Endometrium (tissue), 2 donors: ENCODE measurements around the gene TYW3.
A peak's percentile ranks its signal among the peaks of the same experiment; 100 is the strongest.

Experiments used
- FAIRE-seq: peaks from 2 replicates; lab custom pipeline; 2012; peaks lifted over from hg19 to GRCh38; lab: Jason Lieb, UNC
- donor health status: control.
- donor health status: control.

TYW3 gene

GRCh38 chr1:74732960-74733603 lies at the start of gene TYW3, which contains the start of gene CRYZ:
Gene TYW3 (plus strand): TSS chr1:74733152. CDS start chr1:74733245, 93 bp downstream.
Gene CRYZ (minus strand): TSS chr1:74733050. CDS start chr1:74724821, 8,229 bp downstream.
- peak; percentile 93 for FAIRE-seq

- FAIRE-seq, result no peak
Observed at GRCh38 chr1:74683656-74684055, 49.3 kb upstream of the TYW3 start.

GRCh38 chr1:74684301-74684700 lies 48.7 kb upstream of the TYW3 start:
- FAIRE-seq, result no peak

- FAIRE-seq, result no peak
Observed at GRCh38 chr1:74686928-74687327, 46.0 kb upstream of the TYW3 start.

GRCh38 chr1:74689621-74690363 lies 43.2 kb upstream of the TYW3 start:
- FAIRE-seq, result peak; percentile 94

GRCh38 chr1:74690364-74690696 lies 42.6 kb upstream of the TYW3 start:
- FAIRE-seq, result no peak

- no peak for FAIRE-seq
Observed at GRCh38 chr1:74690909-74691308, 42.0 kb upstream of the TYW3 start.

GRCh38 chr1:74693473-74693872 lies 39.5 kb upstream of the TYW3 start:
- FAIRE-seq, result no peak

GRCh38 chr1:74697832-74698231 lies 35.1 kb upstream of the TYW3 start:
- no peak for FAIRE-seq

GRCh38 chr1:74699331-74699730 lies 33.6 kb upstream of the TYW3 start:
- FAIRE-seq, result no peak

- FAIRE-seq, result no peak
Observed at GRCh38 chr1:74703386-74704182, 29.4 kb upstream of the TYW3 start.

- no peak for FAIRE-seq
Observed at GRCh38 chr1:74712881-74713280, 20.1 kb upstream of the TYW3 start.

- FAIRE-seq, result no peak
Observed at GRCh38 chr1:74713849-74714248, 19.1 kb upstream of the TYW3 start.

GRCh38 chr1:74714429-74715235 lies 18.3 kb upstream of the TYW3 start:
- no peak for FAIRE-seq

- no peak for FAIRE-seq
Observed at GRCh38 chr1:74715236-74715502, 17.8 kb upstream of the TYW3 start.

- no peak for FAIRE-seq
Observed at GRCh38 chr1:74715806-74716205, 17.1 kb upstream of the TYW3 start.

GRCh38 chr1:74716822-74717221 lies 16.1 kb upstream of the TYW3 start:
- FAIRE-seq, result no peak

- no peak for FAIRE-seq
Observed at GRCh38 chr1:74717626-74718025, 15.3 kb upstream of the TYW3 start.

- no peak for FAIRE-seq
Observed at GRCh38 chr1:74726063-74726462, 6.9 kb upstream of the TYW3 start.

- FAIRE-seq, result no peak
Observed at GRCh38 chr1:74728736-74729135, 4.2 kb upstream of the TYW3 start.

- no peak for FAIRE-seq
Observed at GRCh38 chr1:74729741-74730478, 3.0 kb upstream of the TYW3 start.
